ENCODE measurements around the gene BAZ2B.

- TF ChIP-seq CTCF (IDR thresholded peaks at IDR 0.05; ENCODE audit: extremely low read depth in 1 of 2, insufficient read depth in 1 of 2, low read depth in 1 of 2, low read length in 2 of 2), result no peak
- no peak for TF ChIP-seq MYC (IDR thresholded peaks at IDR 0.05; ENCODE audit: low read depth, low read length)
- no peak for TF ChIP-seq EZH2 (IDR thresholded peaks at IDR 0.05; ENCODE audit: borderline replicate concordance, low read depth, low read length, severe bottlenecking)
- TF ChIP-seq FOS (IDR thresholded peaks at IDR 0.05; ENCODE audit: borderline replicate concordance, insufficient read depth, low read length), result no peak
- no peak for TF ChIP-seq POLR2AphosphoS5 (IDR thresholded peaks at IDR 0.05; ENCODE audit: insufficient read depth, low read depth, low read length)
These were observed 54.1 kb downstream of the BAZ2B start for GRCh38 chr2:159562248-159562647.

Data from endothelial cell of umbilical vein (primary cell).